Tongue (tissue), 2 donors: Measurements from ENCODE around the gene SH3BP1. TPM values are rescaled to one million over a fixed set of nuclear protein-coding genes. Genes with fewer than 3 reads are reported as not detected.

Experiments used
- DNase-seq: peaks from one replicate; pipeline ENCODE4 v3.0.0-alpha.2; 2015
- total RNA-seq: library from RNA; depleted of rRNA; stranded (reverse); fragments of >200 nt; gene quantifications from one replicate; pipeline ENCODE4 v1.2.3, GENCODE V29; 2014

Gene SH3BP1
- total RNA-seq, 1 donor from 2014 or later, result 31.8 TPM

DNA sequence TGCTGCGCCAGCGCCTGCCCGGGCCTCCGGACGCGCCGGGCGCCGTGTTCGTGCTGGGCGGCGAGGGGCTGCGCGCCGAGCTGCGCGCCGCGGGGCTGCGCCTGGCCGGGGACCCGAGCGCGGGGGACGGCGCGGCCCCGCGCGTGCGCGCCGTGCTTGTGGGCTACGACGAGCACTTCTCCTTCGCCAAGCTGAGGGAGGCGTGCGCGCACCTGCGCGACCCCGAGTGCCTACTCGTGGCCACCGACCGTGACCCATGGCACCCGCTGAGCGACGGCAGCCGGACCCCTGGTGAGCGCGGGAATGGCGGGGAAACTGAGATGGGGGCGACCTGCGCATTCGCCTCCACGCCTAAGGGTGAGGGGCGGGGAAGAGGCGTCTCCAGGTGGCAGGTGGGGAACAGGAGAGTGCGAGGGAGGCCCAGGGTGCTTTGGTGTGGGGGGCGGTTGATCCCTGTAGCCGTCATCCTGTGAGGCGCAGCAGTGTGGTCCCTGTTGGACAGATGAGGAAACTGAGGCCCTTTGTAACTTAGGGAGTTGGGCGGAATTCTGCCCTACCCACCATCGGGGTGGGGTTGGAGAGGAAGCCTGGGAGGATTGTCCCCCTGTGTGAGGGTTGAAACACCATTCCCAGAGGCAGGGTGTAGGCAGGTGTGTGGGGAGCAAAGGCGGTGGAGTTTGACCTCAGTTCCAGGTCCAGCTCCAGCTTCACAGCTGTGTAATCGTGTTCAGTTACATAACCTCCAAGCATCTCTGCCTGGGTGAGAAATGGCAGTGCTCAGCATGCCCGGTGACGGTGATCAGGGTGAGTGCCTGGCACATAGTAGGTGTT lies 19.8 kb downstream of the SH3BP1 start:
- peak; percentile 5 for DNase-seq

DNA sequence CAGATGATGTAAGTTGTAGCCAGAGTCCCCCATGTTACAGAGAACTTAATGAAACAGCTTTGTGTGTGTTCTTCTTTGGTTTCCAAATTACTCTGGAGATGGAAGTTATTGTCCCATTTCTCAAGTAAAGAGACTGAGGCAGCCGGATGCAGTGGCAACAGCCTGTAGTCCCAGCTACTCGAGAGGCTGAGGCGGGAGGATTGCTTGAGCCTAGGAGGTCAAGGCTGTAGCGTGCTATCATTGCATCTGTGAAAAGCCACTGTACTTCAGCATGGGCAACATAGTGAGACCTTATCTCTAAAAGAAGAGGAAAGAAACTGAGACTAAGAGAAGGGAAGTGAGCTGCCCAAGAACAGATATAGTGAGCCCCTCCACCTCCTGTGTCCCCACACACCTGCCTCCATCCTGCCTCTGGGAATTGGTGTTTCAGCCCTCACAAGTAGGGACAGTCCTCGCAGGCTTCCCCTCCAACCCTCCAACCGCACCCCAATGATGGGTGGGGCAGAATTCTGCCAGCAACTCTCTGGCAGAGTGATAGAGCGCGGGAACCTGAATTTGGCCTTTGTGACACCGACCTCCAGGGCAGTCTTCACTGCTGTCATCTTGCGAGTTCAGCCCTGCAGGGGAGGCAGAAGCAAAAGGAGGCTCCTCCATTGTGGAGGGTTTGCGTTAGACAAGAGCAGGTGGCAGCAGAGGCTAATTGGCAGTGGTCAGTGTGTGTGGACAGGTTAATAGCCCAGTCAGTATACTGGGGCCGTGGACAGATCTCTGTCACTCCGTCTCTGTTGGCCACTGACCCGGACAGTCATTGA lies 20.6 kb downstream of the SH3BP1 start:
- peak; percentile 7 for DNase-seq

DNA sequence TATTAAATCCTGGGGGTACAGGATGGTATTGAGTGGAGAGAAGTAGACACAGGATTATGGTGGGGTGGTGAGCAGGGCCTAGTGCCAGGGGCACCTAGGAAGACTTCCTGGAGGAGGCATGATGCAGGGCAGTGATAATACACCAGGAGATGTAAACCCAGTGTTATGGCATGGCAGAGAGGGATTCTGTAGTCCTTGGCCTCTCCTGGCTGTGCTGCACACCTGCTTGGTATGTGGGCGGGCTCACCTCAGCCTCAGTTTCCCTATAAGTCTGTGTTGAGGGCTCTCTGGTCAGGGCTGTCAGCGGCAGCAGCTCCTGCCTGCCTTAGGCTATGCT lies 21.2 kb downstream of the SH3BP1 start:
- peak; percentile 15 for DNase-seq

DNA sequence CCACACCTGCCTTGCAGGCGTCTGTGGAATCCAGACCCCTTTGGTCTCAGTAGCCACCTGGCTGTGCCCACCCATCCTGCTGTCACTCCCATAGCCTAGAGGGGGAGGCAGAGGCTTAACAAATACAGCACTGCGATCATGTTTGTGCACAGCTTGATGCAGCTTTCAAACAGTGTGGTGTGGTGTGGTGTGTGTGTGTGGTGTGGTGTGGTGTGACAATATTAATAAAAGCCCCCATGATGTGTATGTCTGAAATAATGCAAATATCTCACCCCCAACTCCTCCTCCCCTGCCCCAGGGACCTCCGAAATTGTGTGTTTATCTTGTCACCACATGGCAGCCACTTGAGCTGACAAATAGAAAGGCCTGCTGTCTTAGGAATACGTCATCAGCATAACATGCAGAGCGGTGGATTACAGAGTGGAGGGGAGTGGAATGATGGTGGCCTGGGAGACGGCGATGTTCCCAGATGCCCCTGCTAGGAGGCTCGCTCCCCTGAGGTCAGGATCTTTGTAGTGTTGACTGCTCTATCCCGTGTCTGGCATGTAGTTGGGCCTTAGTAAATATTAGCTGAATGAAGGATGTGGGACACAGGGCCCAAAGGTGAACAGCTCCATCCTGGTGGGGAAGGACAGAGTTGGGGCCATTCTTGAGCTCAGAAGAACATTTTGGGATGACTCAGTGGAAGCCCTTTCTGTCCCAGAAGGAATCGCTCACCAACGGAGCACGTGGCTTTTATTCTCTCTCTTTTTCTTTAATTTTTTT lies 21.9 kb downstream of the SH3BP1 start:
- peak; percentile 90 for DNase-seq

DNA sequence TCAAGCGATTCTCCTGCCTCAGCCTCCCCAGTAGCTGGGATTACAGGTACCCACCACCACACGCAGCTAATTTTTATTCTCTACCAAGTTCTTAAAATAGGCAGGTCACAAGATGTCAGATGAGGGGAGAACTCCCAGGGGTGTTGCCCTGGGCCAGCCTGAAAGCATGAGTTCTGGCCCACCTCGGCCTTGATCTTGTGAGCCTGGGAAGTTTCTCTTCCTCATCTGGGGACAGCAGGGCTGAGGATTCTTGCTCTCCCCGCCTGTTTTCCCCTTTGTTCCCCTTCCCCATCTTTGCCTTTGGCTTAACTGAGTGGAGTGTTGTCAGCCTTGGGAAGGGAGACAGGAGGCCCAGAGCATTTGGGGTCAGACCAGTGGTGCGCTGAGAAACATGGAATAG lies 22.6 kb downstream of the SH3BP1 start:
- peak; percentile 5 for DNase-seq

DNA sequence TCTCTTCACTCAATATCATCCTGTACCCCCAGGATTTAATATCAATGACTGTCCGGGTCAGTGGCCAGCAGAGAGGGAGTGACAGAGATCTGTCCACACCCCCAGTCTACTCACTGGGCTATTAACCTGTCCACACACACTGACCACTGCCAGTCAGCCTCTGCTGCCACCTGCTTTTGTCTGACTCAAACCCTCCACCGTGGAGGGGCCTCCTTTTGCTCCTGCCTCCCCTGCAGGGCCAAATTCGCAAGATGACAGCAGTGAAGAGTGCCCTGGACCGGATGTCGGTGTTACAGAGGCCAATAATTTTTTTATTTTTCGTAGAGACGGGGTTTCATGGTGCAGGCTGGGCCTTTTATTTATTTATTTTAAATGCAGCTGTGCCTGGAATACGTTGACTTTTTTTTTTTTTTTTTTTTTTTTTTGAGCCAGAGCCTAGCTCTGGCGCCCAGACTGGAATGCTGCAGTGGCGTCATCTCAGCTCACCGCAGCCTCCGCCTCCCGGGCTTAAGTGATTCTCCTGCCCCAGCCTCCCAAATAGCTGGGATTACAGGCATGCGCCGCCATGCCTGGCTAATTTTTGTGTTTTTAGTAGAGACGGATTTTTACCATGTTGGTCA lies 24.2 kb downstream of the SH3BP1 start:
- DNase-seq, result peak; percentile 58

DNA sequence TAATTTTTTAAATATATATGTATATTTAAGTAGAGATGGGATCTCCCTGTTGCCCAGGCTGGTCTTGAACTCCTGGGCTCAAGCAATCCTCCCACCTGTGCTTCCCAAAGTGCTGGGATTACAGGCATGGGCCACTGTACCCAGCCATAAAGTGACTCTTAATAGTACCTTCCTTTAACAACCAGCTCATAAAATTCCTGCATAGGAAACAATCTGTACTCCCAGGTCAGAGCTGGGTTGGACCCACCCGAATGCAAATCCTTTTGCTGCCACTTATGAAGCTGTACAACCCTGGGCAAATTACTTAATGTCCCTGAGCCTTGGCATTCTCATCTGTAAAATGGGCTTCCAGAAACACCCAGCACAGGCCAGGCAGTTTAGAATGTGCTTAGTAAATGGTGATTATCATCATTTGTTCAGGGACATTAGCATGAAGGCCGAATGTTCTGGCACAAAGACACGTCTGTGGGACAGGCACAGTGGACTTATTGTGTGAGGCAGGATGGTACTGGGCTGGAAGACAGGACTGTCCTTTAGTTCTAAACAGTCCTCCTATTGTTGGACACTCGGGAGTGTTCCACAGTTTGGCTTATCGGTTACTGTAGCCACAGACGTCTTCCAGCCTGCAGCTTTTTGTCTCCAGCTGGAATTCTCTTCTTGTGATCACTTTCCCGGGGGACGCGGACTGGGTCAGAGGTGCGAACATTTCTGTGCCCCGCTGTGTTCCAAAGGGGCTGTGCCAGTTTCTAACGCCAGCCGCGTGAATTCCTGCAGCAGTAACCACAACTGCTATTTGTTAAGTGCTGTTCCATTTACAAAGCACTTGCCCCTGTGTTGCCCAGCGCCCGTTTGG lies 25.0 kb downstream of the SH3BP1 start:
- peak; percentile 43 for DNase-seq

DNA sequence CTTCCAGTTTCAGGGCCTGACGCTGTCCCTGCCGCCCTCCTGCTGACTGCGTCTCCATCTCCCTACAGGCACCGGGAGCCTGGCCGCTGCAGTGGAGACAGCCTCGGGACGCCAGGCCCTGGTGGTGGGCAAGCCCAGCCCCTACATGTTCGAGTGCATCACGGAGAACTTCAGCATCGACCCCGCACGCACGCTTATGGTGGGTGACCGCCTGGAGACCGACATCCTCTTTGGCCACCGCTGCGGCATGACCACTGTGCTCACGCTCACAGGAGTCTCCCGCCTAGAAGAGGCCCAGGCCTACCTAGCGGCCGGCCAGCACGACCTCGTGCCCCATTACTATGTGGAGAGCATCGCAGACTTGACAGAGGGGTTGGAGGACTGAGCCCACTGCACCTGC lies 26.0 kb downstream of the SH3BP1 start:
- no peak for DNase-seq

DNA sequence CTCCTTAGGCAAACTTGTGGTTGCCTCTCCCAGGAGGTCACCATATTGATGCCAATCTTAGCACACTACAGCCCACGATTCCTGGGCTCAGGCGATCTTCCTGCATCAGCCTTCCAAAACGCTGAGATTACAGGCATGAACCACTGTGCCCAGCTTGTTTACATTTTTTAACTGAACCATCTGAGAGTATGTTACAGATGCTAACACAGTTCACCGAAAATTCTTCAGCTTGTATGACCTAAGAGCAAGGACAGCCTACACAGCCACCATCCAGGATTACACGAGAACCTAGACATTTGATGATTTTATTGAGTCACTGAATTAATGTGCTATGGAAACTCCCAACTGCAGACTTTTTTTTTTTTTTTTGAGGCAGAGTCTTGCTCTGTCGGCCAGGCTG lies 30.1 kb downstream of the SH3BP1 start:
- no peak for DNase-seq

DNA sequence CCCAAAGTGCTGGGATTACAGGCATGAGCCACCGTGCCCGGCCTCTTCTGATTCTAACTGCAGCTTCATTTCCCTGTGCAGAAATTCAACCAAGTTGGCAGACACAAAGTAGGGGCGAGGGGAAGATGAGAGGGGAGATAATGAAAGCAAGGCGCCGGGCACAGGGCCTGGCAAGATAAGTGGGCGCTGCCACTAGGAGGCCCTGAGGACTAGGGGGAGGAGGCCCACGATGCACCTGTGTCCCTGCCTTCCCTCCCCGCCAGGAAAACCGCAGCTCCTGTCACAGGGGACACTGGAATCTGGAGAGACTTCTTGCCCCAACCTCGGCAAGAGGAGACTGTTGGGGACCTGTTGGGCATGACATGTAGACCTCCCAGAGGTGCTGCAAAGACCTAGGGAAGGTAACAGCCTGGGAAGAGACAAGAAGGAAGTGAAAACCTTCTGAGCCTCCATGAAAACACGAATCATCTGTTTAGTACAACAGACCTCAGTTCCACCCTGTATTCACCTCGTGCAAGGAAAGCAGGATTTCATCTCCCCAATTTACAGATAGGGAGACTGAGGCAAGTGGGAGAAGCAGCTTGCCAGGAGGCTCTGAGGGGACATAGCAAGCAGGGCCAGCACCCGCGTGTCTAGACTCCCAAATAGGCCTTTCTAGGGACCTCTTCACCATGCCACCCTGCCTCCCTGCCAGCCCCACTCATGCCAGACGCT lies 32.9 kb downstream of the SH3BP1 start:
- no peak for DNase-seq

DNA sequence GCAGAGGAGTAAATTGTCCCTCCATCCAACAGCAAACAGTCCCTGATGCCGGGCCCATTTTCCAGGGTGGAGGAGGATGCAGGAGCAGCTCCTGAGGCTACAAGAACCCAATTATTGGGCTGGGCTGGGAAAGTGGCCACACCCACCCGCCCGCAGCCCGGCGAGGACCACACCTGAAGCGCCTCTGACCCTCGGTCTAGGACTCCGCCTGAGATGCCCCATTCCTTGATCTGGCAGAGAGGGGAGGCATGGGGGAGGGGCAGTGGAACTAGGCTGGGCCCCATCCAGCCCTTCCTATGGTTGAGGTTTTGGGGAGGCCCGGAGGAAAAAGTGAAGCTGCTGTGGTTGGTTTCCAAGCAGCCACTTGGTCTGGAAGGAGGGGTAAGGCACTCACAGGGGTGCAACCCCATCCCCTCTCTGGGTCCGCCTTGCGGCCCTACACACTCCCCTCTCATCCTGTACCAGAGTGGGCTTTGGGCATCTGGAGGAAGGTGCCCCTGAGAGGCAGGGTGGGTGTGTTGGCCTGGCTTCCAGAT lies 33.5 kb downstream of the SH3BP1 start:
- DNase-seq, result no peak

DNA sequence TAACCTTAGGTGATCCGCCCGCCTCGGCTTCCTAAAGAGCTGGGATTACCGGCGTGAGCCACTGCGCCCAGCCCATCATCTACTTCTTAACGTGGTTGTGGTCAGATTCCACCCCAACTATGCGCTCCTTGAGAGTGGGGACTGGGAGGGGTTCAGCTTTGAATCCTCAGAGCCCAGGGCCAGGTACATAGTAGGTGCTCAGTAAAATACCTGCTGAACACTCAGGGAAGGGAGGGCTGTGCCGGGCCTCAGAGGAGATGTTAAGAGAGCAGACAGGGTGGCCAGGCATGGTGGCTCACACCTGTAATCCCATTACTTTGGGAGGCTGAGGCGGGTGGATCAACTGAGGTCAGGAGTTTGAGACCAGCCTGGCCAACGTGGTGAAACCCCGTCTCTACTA lies 34.8 kb downstream of the SH3BP1 start:
- no peak for DNase-seq

DNA sequence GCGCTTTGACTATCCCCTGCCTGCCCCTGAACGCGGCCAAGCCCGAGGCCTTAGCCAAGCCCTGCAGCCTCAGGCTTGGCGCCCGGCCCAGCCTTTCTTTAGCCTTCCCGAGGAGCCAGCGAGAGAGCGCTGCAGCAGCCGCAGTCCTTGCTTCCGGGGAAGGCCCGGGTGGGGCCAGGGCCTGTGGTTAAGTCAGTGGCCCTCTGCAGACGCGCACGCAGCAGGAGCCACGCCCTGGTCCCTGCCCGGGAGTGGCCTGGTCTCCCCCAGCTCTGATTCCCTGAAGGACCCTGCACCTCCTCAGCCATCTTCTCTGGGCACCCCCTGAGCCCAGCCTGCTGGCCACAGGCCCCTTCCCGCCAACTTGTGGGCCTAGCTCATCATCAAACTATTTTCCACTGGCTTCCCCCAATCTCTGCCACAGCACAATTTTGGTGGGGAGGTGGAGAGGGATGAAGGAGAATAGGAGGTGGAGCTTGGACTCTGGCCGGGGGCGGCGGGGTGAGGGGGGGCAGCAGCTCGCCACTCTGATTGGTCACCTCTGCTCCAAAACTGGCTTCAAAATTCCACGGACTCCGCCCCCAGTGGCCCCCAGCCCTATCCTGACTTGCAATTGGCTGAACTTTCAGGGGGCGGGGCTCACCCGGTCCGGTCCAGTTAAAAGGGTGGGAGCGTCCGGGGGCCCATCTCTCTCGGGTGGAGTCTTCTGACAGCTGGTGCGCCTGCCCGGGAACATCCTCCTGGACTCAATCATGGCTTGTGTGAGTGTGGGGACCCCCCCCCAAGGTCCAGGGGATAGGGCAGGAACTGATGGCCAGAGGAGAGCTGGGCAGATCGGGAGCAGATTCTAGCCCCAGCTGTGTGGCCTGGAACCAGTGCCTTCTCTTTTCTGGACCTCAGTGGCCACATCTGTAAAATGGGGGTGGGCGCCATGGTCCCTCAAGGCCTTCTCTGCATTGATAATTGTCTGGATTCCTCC lies 35.8 kb downstream of the SH3BP1 start, which contains the start of gene LGALS1:
LGALS1 (plus strand) TSS at position 686 of the 979 bp plus-strand sequence; CDS start at position 753, 67 bp downstream.
- peak; percentile 99 for DNase-seq

DNA sequence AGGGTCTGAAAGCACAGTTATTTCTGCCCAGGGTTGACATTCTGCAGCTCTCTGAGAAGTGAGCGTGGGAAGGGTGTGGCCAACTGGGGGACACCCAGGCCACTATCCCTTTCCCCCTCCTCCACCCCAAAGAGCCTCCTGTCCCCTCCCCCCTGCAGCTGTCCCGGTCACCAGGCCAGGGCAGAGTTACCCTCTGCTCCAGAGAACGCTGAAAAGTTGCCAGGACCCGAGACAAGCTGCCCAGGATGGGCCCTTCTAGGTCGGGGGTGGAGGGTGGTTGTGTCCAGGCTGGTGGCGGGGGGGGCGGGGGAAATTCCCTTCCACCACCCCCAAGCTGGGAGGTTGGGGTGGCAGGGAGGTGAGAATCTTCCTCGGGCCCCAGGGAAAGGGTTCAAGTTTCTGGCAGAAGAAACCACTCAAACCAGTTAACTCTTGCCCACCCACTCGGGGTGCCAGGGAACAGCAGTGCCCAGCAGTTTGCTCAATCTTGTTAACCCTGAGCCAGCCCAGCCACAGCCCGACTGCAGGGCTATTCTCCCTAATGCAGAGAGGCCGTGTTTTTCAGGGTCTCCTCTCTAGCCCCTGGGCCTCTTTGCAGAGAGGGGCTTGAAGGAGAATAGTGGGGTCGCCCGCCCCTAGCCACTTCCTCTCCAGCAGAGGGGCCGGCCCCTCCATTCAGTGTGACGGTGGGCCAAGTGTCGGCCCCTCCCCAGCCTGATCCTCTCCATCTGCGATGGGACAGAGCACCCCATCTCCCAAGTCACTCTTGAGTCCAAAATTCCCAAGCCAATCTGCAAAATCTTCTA lies 36.7 kb downstream of the SH3BP1 start:
- peak; percentile 88 for DNase-seq

DNA sequence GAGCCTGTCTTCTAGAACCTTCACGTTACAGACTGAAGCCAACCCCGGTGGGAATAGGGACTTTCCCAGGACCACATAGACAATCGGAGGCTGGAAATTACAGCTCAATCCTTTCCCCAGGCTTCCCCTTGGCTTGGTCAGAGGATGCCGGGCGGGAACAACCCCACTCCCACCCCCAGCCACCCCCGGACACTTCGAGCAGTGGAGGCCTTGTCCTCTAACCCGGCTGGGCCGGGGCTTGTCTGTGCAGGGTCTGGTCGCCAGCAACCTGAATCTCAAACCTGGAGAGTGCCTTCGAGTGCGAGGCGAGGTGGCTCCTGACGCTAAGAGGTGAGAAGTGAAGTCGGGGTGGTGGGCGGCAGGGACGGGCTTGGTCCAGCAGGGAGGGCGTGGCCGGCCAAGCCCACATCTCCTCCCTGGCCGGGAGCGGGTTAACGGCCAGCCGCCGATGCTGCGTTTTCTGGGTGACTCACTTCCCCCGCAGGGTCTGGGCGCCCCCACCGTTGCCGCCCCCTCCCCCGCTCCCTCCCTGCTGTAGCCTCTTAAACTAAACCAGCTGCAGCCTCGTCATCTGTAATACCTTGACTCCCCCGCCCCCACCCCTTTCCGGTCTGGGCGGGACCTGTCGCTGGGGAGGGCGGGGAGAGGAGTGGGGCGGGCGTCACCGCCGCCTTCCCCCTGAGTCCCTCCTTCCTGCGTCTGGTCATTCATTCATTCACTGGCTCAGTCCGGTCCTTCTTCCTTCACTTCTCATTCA lies 37.4 kb downstream of the SH3BP1 start:
- peak; percentile 95 for DNase-seq

DNA sequence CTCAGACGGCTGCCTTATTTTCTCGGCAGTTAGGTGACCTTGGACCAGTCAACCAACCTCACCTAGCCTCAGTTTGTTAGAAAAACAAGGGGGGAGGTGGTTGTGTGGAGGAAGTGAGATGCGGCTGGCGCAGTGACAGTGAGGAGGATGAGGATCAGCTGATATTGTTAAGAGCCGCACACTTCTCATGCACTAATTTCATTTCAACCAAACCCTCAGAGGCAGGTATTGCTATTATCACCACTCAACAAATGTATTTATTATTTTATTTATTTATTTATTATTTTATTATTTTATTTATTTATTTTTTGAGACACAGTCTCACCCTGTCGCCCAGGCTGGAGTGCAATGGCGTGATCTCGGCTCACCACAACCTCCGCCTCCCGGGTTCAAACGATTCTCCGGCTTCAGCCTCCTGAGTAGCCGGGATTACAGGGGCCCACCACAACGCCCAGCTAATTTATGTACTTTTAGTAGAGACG lies 38.1 kb downstream of the SH3BP1 start:
- no peak for DNase-seq

DNA sequence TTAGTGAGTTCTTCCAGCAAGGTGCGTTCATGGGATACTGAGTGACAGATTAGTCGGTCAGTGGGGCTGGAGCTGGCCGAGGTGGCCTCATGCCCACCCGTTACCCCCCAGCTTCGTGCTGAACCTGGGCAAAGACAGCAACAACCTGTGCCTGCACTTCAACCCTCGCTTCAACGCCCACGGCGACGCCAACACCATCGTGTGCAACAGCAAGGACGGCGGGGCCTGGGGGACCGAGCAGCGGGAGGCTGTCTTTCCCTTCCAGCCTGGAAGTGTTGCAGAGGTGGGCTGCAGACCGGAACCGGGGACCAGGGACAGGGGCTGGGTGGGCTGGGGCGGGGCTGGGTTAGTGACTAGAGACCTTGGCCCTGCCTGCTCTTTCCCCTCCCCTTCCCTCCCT lies 38.9 kb downstream of the SH3BP1 start:
- no peak for DNase-seq
